Measurements from ENCODE around the gene OPRL1. TPM values are rescaled to one million over a fixed set of nuclear protein-coding genes. Genes with fewer than 3 reads are reported as not detected.
A peak's percentile ranks its signal among the peaks of the same experiment; 100 is the strongest.

OPRL1 gene
- total and polyA plus RNA-seq, 7 experiments from 2014 or later = 0.18 to 6.1 (median 1.1) TPM

DNA sequence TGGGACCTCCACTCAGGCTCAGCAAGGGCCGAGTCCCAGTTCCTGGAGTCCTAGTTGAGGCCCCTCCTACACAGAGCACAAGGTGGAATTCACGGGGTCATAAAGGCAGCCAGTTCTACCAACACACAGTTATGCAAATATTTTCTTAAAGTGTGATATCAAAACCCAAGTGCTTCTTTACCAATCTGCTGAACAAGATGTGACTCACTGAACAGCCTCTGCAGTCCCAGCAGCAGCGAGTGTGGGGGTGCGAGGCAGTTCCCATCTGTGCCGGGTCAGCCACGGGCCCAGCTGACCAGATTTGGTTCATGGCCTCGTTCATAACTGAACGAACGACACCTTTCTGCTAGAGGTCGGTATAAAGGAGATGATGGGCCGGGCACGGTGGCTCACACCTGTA lies 21.3 kb upstream of the OPRL1 start:
- Histone ChIP-seq H3K27ac (ENCODE audit: low read depth, low read length) (no peak overlapping the region), H3K4me3 (ENCODE audit: low read length) (no peak overlapping the region), H3K4me1 (ENCODE audit: control insufficient read depth in 2 of 2, insufficient read depth in 2 of 2, low read length in 2 of 2) (peaks cover 0 to 16% of the 10 kb centered on the region in 2 donors), H3K9me3 (ENCODE audit: control insufficient read depth in 2 of 3, low read length in 3 of 3) (no peaks in the 10 kb centered on the region), H3K27me3 (ENCODE audit: control insufficient read depth in 2 of 2, insufficient read depth in 2 of 2, low read length in 2 of 2) (no peaks in the 10 kb centered on the region), H3K36me3 (ENCODE audit: control insufficient read depth in 2 of 3, insufficient read depth in 3 of 3, low read length in 3 of 3) (no peaks in the 10 kb centered on the region)
- Mint-ChIP-seq H3K4me1 (peaks cover under 1 to 30% (median 11%) of the 10 kb centered on the region in 7 donors), H3K27me3 (peaks cover 0 to 3% (median under 1%) of the 10 kb centered on the region in 5 donors), H3K4me3 (peak overlapping the region in 3 of 10 donors; percentile 9 to 85 (median 81)), H3K36me3 (peaks cover 0 to 2% (median 0%) of the 10 kb centered on the region in 5 donors), H3K27ac (peak overlapping the region in 2 of 9 donors; percentile 15 to 55), H3K9me3 (no peaks in the 10 kb centered on the region)
- no peak for DNase-seq
- intact Hi-C loops (cut with micrococcal nuclease) = loop anchor here in 1 of 2 donors (5.0 kb wide), 1 partner anchor 521 kb away; the partner anchor contains the start of gene PTK6
- ChIA-PET CTCF (interaction anchor here (4.3 kb wide), 1 partner anchor 19 kb away, joined by 54 read pairs; no protein-coding TSS in a partner anchor), POLR2A (interaction anchor here (1.8 kb wide), 1 partner anchor 78 kb away, joined by 6 read pairs; the partner anchor contains the start of gene PRPF6)
- no peak for ATAC-seq

DNA sequence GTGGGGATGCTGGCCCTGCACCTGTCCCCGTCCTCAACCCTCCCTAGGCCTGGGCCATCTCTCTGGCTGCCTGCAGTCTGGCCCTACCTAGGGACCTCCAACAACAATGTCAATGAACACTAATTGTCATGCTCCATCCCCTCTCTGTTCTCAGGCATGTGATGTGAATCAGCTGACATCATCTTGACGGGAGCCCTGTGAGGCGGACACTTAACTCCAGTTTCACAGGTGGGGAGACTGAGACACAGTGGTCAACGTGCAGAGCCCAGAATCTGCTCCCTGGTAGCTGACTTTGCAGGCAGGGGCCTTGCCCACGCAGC lies 17.6 kb upstream of the OPRL1 start:
- Histone ChIP-seq H3K4me1 (ENCODE audit: control insufficient read depth in 2 of 2, insufficient read depth in 2 of 2, low read length in 2 of 2) (peaks cover 23 to 46% of the 10 kb centered on the region in 2 donors), H3K36me3 (ENCODE audit: control insufficient read depth in 2 of 3, insufficient read depth in 3 of 3, low read length in 3 of 3) (no peaks in the 10 kb centered on the region), H3K4me3 (ENCODE audit: low read length) (peak overlapping the region; percentile 56), H3K9me3 (ENCODE audit: control insufficient read depth in 2 of 3, low read length in 3 of 3) (no peaks in the 10 kb centered on the region), H3K27me3 (ENCODE audit: control insufficient read depth in 2 of 2, insufficient read depth in 2 of 2, low read length in 2 of 2) (no peaks in the 10 kb centered on the region), H3K27ac (ENCODE audit: low read depth, low read length) (peak overlapping the region; percentile 74)
- ChIA-PET CTCF (interaction anchor here (1.0 to 1.4 kb wide), 4 partner anchors 24 to 81 kb away, joined by 3 to 7 read pairs (median 4); partner anchors contain the start of gene PRPF6), POLR2A (interaction anchor here (1.0 to 7.1 kb wide), 11 partner anchors 8 to 541 kb away, joined by 4 to 83 read pairs (median 5); partner anchors contain the start of genes ARFRP1, OPRL1, PRPF6 and RGS19)
- peaks cover 28 to 53% (median 38%) of the 10 kb centered on the region in 7 donors for H3K4me1 Mint-ChIP-seq
- no peaks in the 10 kb centered on the region for H3K9me3 Mint-ChIP-seq
- H3K27ac Mint-ChIP-seq = peak overlapping the region in 1 of 9 donors; percentile 45
- DNase-seq (no peak), ATAC-seq (no peak)
- intact Hi-C loops (cut with micrococcal nuclease) = loop anchor here (1.0 to 10.0 kb wide), 7 partner anchors 17 to 845 kb away; partner anchors contain the start of genes ABHD16B (in 1 of the 2), ARFRP1 (in 1 of the 2), DNAJC5 (in 1 of the 2) and PTK6 (in 1 of the 2)
- peak overlapping the region in 7 of 10 donors; percentile 21 to 95 (median 83) for H3K4me3 Mint-ChIP-seq
- peaks cover 0 to 4% (median 0%) of the 10 kb centered on the region in 5 donors for H3K36me3 Mint-ChIP-seq
- no peaks in the 10 kb centered on the region for H3K27me3 Mint-ChIP-seq

DNA sequence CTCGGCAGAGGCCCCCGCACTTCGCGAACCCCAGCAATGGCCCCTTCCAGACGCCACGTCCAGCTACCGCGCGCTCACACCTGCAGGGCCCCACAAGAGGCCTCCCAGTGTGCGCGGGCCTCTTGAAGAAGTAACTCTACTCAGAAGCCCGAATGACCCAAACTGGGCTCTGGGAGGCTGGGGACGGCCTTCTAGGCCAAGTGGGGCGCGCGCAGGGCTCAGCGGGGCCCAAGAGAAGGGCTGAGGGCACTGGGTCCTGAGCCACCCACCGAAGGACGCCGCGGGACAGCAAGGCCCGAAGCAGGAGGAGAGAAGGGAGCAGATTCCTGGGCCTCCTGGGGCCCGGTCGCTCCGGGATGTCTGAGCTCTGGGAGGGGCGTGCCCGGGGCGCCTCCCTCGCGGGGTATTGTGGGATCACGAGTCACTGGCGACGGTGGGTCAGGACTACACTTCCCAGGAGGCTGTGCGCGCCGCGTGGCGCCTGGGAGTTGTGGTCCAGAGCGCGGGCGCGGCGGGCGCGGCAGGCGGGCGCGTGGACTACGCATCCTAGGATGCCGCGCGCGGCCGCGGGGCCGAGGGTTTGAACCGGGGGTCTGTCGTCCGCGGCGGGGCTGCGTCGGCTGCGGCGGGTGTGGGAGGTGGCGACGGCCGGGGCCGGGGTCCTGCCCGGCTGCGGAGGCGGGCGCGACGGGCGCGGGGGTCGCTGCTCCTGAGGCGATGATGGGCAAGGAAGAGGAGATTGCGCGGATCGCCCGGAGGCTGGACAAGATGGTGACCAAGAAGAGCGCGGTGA lies 17.1 kb upstream of the OPRL1 start, which contains the start of gene TCEA2:
Gene TCEA2 (plus strand): TSS at position 603 of the 793 bp plus-strand sequence. CDS start 115 bp downstream, at position 718.
- H3K9me3 Mint-ChIP-seq = no peaks in the 10 kb centered on the region
- Histone ChIP-seq H3K4me3 (ENCODE audit: low read length) (peak within 1 kb of the TSS; percentile 56), H3K4me1 (ENCODE audit: control insufficient read depth in 2 of 2, insufficient read depth in 2 of 2, low read length in 2 of 2) (peaks cover 23 to 40% of the 10 kb centered on the region in 2 donors), H3K9me3 (ENCODE audit: control insufficient read depth in 2 of 3, low read length in 3 of 3) (no peaks in the 10 kb centered on the region), H3K27me3 (ENCODE audit: control insufficient read depth in 2 of 2, insufficient read depth in 2 of 2, low read length in 2 of 2) (no peaks in the 10 kb centered on the region), H3K36me3 (ENCODE audit: control insufficient read depth in 2 of 3, insufficient read depth in 3 of 3, low read length in 3 of 3) (no peaks in the 10 kb centered on the region), H3K27ac (ENCODE audit: low read depth, low read length) (peak within 1 kb of the TSS; percentile 74)
- intact Hi-C loops (cut with micrococcal nuclease) = loop anchor here (1.0 to 10.0 kb wide), 14 partner anchors 15 to 846 kb away; partner anchors contain the start of genes ARFRP1 (in 2 of the 2), DNAJC5 (in 2 of the 2), PRPF6 (in 2 of the 2) and UCKL1 (in 2 of the 2)
- H3K27me3 Mint-ChIP-seq = no peaks in the 10 kb centered on the region
- ATAC-seq (peak; percentile 97), DNase-seq (peak; percentile 85 to 95 (median 90))
- peak within 1 kb of the TSS; percentile 69 to 95 (median 79) for H3K27ac Mint-ChIP-seq
- ChIA-PET CTCF (interaction anchor here (1.0 to 1.4 kb wide), 4 partner anchors 24 to 82 kb away, joined by 3 to 7 read pairs (median 4); partner anchors contain the start of gene PRPF6), POLR2A (interaction anchor here (0.6 to 7.1 kb wide), 11 partner anchors 8 to 541 kb away, joined by 3 to 83 read pairs (median 5); partner anchors contain the start of genes ARFRP1, OPRL1, PRPF6 and RGS19)
- H3K4me3 Mint-ChIP-seq = peak within 1 kb of the TSS; percentile 83 to 95 (median 88)
- peaks cover 30 to 54% (median 37%) of the 10 kb centered on the region in 7 donors for H3K4me1 Mint-ChIP-seq
- H3K36me3 Mint-ChIP-seq = peaks cover 0 to 5% (median 0%) of the 10 kb centered on the region in 5 donors

DNA sequence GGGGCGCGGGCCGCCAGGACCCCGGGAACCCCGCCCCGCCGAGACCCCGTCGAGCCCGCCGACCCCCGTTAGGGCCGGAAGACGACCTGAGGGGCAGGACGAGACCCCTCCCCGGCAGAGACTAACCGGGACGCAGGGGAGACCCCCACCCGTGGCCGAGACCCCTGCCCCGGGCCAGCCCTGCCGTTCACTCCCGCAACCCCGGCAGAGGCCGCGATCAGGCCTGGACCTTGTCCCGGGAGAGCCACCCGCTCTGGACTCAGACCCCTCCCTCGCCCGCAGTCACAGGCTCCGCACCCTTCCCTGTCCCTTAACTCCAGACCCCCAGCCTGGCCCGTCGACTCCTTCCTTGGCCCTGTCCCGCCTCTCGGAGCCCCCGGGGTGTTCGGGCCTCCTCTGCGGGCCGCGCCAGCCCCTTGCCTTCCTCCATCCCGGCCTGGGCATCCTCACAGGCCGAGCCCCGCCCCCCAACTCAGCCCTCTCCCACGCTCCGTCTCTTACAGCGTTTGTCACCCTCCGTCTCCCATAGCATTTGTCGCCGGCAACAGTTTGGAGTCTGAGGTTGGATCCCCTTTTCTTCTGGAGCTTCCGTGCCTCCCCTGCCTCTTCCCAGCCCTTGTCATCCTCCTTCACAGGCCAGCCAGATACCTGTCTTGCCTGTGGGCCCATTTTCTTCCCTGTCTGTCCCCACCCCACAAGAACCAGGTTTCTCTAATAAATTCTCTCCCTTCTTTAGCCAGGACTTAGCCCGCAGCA lies 16.3 kb upstream of the OPRL1 start:
- H3K36me3 Mint-ChIP-seq = peaks cover 0 to 5% (median 0%) of the 10 kb centered on the region in 5 donors
- DNase-seq (peak in 1 of 9 donors; percentile 66), ATAC-seq (no peak)
- intact Hi-C loops (cut with micrococcal nuclease) = loop anchor here (1.0 to 10.0 kb wide), 13 partner anchors 14 to 847 kb away; partner anchors contain the start of genes ARFRP1 (in 2 of the 2), DNAJC5 (in 2 of the 2), PRPF6 (in 2 of the 2) and UCKL1 (in 2 of the 2)
- ChIA-PET POLR2A (interaction anchor here (0.6 to 7.1 kb wide), 12 partner anchors 8 to 856 kb away, joined by 3 to 83 read pairs (median 4); partner anchors contain the start of genes ARFRP1, OPRL1, RGS19 and UCKL1), CTCF (interaction anchor here (1.4 kb wide), 1 partner anchor 25 kb away, joined by 7 read pairs; no protein-coding TSS in a partner anchor)
- Histone ChIP-seq H3K36me3 (ENCODE audit: control insufficient read depth in 2 of 3, insufficient read depth in 3 of 3, low read length in 3 of 3) (no peaks in the 10 kb centered on the region), H3K4me3 (ENCODE audit: low read length) (peak overlapping the region; percentile 56), H3K4me1 (ENCODE audit: control insufficient read depth in 2 of 2, insufficient read depth in 2 of 2, low read length in 2 of 2) (peaks cover 23 to 38% of the 10 kb centered on the region in 2 donors), H3K27me3 (ENCODE audit: control insufficient read depth in 2 of 2, insufficient read depth in 2 of 2, low read length in 2 of 2) (no peaks in the 10 kb centered on the region), H3K9me3 (ENCODE audit: control insufficient read depth in 2 of 3, low read length in 3 of 3) (no peaks in the 10 kb centered on the region), H3K27ac (ENCODE audit: low read depth, low read length) (peak overlapping the region; percentile 74)
- peaks cover 30 to 55% (median 41%) of the 10 kb centered on the region in 7 donors for H3K4me1 Mint-ChIP-seq
- peak overlapping the region; percentile 83 to 95 (median 88) for H3K4me3 Mint-ChIP-seq
- H3K9me3 Mint-ChIP-seq = no peaks in the 10 kb centered on the region
- peak overlapping the region; percentile 69 to 95 (median 79) for H3K27ac Mint-ChIP-seq
- no peaks in the 10 kb centered on the region for H3K27me3 Mint-ChIP-seq

DNA sequence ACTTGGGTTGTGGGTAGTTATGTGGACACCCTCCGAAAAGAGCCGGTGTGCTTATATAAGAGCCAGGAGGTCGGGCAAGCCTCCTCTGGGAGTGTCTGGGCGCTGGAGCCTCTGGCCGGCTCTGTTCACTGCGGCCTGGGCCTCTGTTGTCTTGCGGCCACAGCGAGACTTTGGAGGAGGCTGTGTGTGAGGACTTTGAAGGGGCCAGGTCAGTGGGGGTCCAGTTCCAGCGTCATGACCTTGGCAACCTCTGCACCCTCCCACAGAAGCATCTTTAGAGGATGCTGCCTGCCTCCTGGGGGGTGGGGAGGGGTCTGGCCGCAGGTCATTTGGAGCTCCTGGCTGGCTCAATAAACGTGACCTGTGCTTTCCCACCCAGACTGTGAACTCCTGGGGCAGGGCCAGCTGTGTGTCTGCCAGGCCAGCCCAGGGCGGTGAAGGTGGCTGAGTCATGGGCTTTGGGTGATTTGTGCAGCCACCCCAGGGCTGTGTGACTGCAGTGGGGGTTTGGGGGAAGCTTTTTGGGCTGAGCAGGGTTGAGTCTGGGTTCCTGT lies 15.7 kb upstream of the OPRL1 start:
- H3K27ac Mint-ChIP-seq = peak overlapping the region; percentile 69 to 95 (median 79)
- H3K9me3 Mint-ChIP-seq = no peaks in the 10 kb centered on the region
- POLR2A ChIA-PET = interaction anchor here (0.6 to 7.1 kb wide), 5 partner anchors 11 to 857 kb away, joined by 3 to 83 read pairs (median 4); partner anchors contain the start of genes OPRL1 and RGS19
- intact Hi-C loops (cut with micrococcal nuclease) = loop anchor here in 1 of 2 donors (5.0 to 10.0 kb wide), 4 partner anchors 169 to 529 kb away; partner anchors contain the start of genes ABHD16B, ARFRP1, DNAJC5 and PTK6
- Histone ChIP-seq H3K36me3 (ENCODE audit: control insufficient read depth in 2 of 3, insufficient read depth in 3 of 3, low read length in 3 of 3) (no peaks in the 10 kb centered on the region), H3K4me3 (ENCODE audit: low read length) (no peak overlapping the region), H3K9me3 (ENCODE audit: control insufficient read depth in 2 of 3, low read length in 3 of 3) (no peaks in the 10 kb centered on the region), H3K27ac (ENCODE audit: low read depth, low read length) (peak overlapping the region; percentile 74), H3K4me1 (ENCODE audit: control insufficient read depth in 2 of 2, insufficient read depth in 2 of 2, low read length in 2 of 2) (peaks cover 23 to 41% of the 10 kb centered on the region in 2 donors), H3K27me3 (ENCODE audit: control insufficient read depth in 2 of 2, insufficient read depth in 2 of 2, low read length in 2 of 2) (no peaks in the 10 kb centered on the region)
- ATAC-seq (no peak), DNase-seq (no peak)
- CTCF ChIA-PET = interaction anchor here (1.1 to 1.3 kb wide), 2 partner anchors 83 to 85 kb away, joined by 4 read pairs; partner anchors contain the start of genes PRPF6 and SAMD10
- H3K36me3 Mint-ChIP-seq = peaks cover 0 to 4% (median 0%) of the 10 kb centered on the region in 5 donors
- H3K27me3 Mint-ChIP-seq = no peaks in the 10 kb centered on the region
- H3K4me3 Mint-ChIP-seq = peak overlapping the region; percentile 83 to 95 (median 88)
- H3K4me1 Mint-ChIP-seq = peaks cover 30 to 53% (median 44%) of the 10 kb centered on the region in 7 donors
